ENCODE measurements around the gene BMF.
"Not testable (repeated sequence)": the region's sequence is repeated elsewhere in the genome, so short reads cannot be mapped to it uniquely, and the experiment has no call there.

Gene BMF

DNA sequence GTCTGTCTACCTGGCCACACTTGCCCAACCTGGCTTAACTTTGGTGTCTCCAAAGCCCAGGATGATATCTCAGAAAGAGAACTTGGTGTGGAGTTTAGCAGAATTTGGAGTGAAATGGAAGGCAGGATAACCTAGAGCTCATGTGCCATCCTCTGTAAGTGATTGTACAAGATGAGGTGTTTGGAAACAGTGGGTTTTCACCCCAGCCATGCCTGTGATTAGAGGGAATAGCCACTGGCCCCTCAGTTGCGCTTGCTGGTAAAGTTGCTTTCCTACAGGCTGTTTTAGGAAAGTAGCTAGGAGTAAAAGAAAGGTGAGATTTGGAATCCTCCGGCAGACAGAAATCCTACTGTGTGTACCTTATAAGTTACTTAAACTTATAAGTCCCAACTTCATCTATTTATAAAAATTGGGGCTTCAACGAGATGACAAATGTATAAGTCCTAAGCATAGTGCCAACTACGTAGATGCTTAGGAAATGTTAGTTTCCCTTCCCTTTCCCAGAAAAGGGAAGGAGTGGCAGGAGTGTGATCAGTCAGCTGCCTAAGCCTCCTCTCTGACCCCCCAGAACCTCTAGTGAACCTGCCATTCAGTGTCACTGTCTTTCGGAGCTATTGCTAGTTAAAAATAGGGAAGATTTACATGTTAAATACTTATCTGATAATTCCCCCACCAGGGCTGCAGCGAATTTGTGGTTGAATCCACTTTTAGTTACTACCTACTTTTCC, 13.4 kb upstream of the BMF start:
- in situ Hi-C loops (cut with HindIII; ENCODE audit: low pct_unique_long_range_greater_than_20kb, low sequenced_read_pairs), result no loop called here
- TF ChIP-seq JUND (IDR thresholded peaks at IDR 0.05; ENCODE audit: low read depth), result no peak
- no peak for DNase-seq (ENCODE audit: low read depth in 1 of 2, low spot score in 1 of 2)

DNA sequence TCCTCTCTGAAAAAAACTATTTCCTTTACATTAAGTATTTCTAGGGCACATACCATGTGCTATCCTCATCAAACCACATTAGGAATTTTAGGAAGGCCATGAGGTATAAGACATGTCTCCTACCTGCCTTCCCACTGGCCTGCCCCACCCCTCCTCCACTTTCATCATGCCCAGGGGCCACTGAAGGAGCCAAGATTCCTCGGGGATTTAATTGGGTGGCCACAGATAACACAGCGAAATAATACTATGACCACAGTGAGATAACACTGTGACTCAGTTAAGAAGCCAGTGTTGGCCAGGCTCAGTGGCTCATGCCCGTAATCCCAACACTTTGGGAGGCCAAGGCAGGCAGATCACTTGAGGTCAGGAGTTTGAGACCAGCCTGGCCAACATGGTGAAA, 9.8 kb upstream of the BMF start:
- TF ChIP-seq JUND (IDR thresholded peaks at IDR 0.05; ENCODE audit: low read depth), result no peak
- in situ Hi-C loops (cut with HindIII; ENCODE audit: low pct_unique_long_range_greater_than_20kb, low sequenced_read_pairs), result no loop called here
- DNase-seq (ENCODE audit: low read depth in 1 of 2, low spot score in 1 of 2), result no peak

GRCh38 chr15:40115670-40116093, 7.0 kb upstream of the BMF start:
- peak in 1 of 2 experiments; percentile 69 for DNase-seq (ENCODE audit: low read depth in 1 of 2, low spot score in 1 of 2)
- in situ Hi-C loops (cut with HindIII; ENCODE audit: low pct_unique_long_range_greater_than_20kb, low sequenced_read_pairs), result no loop called here
- no peak for TF ChIP-seq JUND (IDR thresholded peaks at IDR 0.05; ENCODE audit: low read depth)

GRCh38 chr15:40115106-40115505, 6.4 kb upstream of the BMF start:
- in situ Hi-C loops (cut with HindIII; ENCODE audit: low pct_unique_long_range_greater_than_20kb, low sequenced_read_pairs); DNase-seq (ENCODE audit: low read depth in 1 of 2, low spot score in 1 of 2): not testable (repeated sequence)

- in situ Hi-C loops (cut with HindIII; ENCODE audit: low pct_unique_long_range_greater_than_20kb, low sequenced_read_pairs), result no loop called here
- no peak for TF ChIP-seq JUND (IDR thresholded peaks at IDR 0.05; ENCODE audit: low read depth)
- DNase-seq (ENCODE audit: low read depth in 1 of 2, low spot score in 1 of 2), result no peak
Measured at GRCh38 chr15:40114218-40114617, 5.5 kb upstream of the BMF start.

DNA sequence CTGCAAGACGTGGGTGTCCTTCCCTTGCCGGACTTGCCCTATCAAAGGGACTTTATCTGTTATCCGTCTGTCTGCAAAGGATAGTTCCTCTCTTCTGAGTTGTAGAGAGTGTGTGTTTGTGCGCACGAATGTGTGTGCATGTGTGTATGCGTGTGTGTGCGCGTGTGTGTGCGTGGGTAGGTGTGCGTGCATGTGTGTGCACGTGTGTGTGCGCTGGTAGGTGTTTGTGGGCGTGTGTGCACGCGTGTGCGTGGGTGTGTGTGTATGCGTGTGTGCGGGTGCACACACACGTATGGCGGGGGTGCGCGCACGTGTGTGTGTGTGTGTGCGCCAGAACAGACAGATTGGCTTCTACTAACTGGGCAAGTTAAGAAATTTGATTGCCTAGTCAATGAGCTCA, 4.1 kb upstream of the BMF start:
- in situ Hi-C loops (cut with HindIII; ENCODE audit: low pct_unique_long_range_greater_than_20kb, low sequenced_read_pairs), result no loop called here
- no peak for DNase-seq (ENCODE audit: low read depth in 1 of 2, low spot score in 1 of 2)
- no peak for TF ChIP-seq JUND (IDR thresholded peaks at IDR 0.05; ENCODE audit: low read depth)

DNA sequence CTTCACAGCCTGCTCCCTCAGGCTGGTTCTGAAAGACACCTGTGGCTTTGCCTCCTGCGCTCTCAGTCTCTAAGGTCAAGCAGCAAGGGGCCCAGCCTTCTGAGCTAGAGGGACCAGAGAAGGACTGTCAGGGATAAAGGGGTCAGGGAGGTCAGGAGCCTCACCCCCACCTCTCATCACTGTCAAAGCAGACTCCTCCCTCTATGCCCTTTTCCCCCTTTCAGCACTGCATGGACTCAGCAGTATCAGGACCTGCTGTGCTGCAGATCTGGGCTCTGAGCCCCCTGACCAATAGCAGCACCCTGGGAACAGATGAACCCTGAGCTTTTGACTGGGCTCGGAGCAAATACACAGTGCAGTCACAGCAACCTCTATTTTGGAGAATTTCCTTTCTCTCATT, 3.2 kb upstream of the BMF start:
- TF ChIP-seq JUND (IDR thresholded peaks at IDR 0.05; ENCODE audit: low read depth), result no peak
- in situ Hi-C loops (cut with HindIII; ENCODE audit: low pct_unique_long_range_greater_than_20kb, low sequenced_read_pairs), result no loop called here
- DNase-seq (ENCODE audit: low read depth in 1 of 2, low spot score in 1 of 2), result no peak

GRCh38 chr15:40110866-40111550, 2.3 kb upstream of the BMF start:
- DNase-seq (ENCODE audit: low read depth in 1 of 2, low spot score in 1 of 2), result no peak
- no peak for TF ChIP-seq JUND (IDR thresholded peaks at IDR 0.05; ENCODE audit: low read depth)
- in situ Hi-C loops (cut with HindIII; ENCODE audit: low pct_unique_long_range_greater_than_20kb, low sequenced_read_pairs), result no loop called here

GRCh38 chr15:40108061-40108854, 421 bp downstream of the BMF start:
- DNase-seq (ENCODE audit: low read depth in 1 of 2, low spot score in 1 of 2), result peak in 1 of 2 experiments; percentile 42
- TF ChIP-seq JUND (IDR thresholded peaks at IDR 0.05; ENCODE audit: low read depth), result no peak
- in situ Hi-C loops (cut with HindIII; ENCODE audit: low pct_unique_long_range_greater_than_20kb, low sequenced_read_pairs), result no loop called here

DNA sequence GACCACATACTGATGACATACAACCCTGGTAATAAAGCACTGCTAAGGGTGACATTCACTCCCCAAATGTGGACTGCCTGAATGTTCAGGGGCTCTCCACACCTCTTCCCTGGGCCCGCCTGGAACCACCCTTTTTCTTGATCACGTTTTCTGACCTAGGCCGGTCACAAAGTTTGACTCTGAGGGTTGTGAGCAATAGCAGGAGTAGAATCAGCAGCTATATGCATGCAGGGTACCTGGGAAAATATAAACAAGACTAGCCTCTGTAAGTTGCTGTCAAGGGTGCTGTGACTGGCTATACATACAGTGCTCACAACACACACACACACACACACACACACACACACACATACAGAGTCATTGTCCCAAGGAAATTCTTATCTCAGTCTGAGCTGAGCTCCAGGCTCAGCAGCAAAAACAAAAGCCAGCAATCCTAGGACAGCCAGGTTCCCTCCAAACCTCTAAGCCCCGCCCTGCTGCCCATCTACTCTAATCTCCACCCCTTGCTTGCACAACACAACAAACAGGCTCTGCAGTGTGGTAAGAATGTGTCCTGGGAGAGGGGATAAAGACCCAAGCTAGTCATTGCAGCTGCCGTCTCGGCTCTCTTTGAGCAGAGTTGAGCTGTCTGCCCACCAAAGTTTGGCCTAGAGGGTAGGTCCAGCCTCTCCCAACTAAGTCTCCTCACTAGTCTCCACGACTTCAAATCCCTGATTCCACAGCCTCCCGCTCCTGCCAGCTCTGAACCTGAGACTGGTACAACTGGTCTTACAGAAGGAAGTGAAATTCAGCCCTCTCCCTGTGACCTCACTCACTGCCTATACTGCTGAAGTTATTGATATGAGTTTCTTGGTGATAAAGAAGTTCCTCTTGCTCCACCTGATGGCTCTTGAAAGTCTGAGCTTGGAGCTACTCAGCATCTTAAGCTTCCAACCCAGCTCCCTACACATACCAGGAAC, 2.2 kb downstream of the BMF start:
- peak; percentile 86 to 92 for DNase-seq (ENCODE audit: low read depth in 1 of 2, low spot score in 1 of 2)
- no peak for TF ChIP-seq JUND (IDR thresholded peaks at IDR 0.05; ENCODE audit: low read depth)
- in situ Hi-C loops (cut with HindIII; ENCODE audit: low pct_unique_long_range_greater_than_20kb, low sequenced_read_pairs), result no loop called here

GRCh38 chr15:40105517-40106202, 3.0 kb downstream of the BMF start:
- TF ChIP-seq JUND (IDR thresholded peaks at IDR 0.05; ENCODE audit: low read depth), result no peak
- DNase-seq (ENCODE audit: low read depth in 1 of 2, low spot score in 1 of 2), result no peak
- in situ Hi-C loops (cut with HindIII; ENCODE audit: low pct_unique_long_range_greater_than_20kb, low sequenced_read_pairs), result no loop called here
